HG03565 (cell line): ENCODE results near the gene ECI1.
"Not testable (repeated sequence)": the region's sequence is repeated elsewhere in the genome, so short reads cannot be mapped to it uniquely, and the experiment has no call there.

Experiments
- ATAC-seq: cut with Tn5 transposase; IDR thresholded peaks from one replicate; pipeline ENCODE4 v1.9.1; 2021; ENCODE audit warnings: mild to moderate bottlenecking, moderate library complexity; ENCODE audit not compliant: unreplicated experiment

ECI1 gene

DNA sequence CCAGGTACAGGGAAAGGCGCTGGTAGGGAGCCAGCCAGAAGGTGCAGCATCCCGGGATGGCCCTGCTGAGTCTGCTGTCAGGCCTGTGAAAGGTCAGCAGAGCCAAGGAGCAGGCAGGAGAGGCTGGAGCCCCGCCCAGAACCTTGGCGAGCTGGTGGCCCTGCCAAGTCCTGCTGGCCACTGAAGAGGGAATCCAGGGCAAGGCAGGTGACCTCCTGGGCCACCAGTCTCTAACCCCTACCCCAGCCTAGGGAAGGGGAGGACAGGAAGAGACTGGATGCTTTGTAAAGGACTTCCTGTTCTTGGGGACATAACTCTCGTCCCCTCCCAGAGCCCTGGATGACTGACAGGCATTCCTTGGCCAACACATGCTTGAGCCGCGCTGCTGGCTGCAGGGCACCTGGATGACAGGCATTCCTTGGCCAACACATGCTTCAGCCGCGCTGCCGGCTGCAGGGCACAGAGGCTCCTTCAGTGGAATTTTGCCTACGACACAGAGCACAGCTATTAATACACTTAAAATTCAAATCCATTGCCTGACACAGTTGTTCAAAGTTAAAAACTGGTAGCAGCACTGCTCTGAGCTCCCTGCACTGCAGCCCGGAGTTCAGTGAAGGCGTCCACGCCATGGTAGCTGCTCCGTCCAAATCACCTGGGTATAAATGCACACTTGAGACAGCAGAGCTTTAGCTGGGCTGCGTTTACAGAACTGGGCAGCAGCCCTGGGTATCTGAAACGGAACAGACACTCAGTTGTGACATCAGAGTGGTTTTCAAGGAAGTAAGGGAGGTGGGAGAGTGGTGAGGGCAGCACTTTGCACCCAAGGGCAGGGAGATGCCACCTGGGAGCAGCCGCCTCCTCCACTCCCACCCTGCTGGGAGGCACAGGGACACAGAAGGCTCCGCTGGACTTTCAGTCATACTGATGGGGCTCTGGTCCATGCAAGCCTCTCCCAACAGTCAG lies 38.7 kb downstream of the ECI1 start:
- ATAC-seq, result no peak

DNA sequence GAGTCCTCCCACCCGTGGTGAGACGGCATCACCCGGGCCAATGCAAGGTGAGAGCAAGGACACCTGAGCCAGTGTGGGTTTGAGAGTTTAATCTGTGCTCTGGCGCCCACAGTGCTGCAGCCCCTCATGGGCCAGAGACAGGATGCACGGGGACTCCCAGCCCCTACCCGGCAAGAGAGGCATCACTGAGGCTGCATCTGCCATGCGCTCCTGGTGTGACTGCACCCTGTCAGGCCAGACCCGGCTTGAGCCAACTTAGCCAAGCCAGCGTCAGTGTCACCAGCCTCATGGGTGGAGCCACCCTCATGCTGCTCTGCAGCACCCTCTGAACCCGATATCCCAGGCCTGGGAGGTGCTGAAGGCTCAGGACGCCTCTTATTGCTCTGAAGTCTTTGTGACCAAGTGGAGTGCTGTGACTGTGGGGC lies 39.5 kb downstream of the ECI1 start:
- ATAC-seq, result no peak

DNA sequence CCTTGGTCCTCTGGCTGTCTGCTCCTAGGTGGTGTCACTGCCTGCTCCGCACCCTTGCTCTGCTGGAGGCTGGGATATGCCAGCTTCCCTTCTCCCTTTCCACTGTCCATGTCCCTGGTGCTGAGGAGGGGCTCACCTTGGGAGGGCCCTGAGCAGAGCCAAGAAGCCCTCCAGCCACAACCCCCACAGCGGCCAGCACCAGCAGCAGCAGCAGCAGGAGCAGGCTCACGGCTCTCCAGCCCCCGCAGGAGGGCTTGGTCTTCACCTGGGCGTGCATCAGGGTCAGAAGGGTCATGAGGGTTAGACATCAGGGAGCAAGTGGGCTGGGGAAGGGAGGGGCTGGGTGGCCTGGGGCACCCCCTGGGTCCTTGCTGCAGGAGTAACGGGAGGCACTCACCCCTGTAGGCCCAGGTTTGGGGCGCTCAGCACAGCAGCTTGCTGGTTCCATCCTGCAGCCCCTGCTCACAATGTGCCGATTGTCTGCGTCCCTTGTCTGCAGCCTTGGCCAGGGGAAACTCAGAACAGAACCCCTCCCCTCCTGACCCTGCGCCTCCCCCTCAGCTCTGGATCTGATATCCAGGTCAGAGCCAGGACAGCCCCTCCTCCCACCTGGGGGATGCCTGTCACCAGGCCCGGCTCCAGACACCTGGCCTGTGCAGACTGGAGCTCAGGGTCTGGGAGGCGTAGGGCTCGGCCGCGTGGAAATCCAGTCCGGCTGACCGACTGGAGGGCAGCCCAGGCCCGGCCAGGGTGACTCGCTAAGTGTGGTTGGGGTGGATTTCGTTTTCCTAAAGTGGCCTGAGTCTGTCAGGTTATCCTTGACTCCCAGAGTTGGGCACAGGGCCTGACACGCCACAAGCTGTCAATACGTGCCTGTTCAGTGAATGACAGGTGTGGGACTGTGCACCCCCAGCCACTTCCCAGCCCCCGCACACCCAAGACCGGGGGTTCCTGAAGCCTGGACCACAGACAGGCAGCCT lies 40.7 kb downstream of the ECI1 start, which contains the start of gene BRICD5:
Gene BRICD5, minus strand, starts transcription at position 478 of the 980 bp plus-strand sequence. Its CDS starts 30 bp downstream, at position 448.
- no peak for ATAC-seq

DNA sequence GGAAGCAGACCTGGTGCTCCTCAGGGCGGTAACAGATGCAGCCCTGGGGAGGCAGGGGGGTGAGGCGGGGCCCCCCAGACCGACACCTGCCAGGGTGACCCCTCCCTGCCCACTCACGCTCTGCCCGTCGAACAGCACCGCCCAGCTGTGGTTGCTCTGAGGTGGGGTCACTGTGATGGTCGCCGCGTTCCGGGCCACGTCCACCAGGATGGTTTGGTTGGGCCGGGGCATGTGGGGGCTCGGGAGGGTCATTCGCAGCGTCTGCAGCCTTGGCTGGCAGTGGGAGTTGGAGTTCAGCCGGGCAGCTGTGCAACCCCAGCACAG lies 41.4 kb downstream of the ECI1 start:
- no peak for ATAC-seq

DNA sequence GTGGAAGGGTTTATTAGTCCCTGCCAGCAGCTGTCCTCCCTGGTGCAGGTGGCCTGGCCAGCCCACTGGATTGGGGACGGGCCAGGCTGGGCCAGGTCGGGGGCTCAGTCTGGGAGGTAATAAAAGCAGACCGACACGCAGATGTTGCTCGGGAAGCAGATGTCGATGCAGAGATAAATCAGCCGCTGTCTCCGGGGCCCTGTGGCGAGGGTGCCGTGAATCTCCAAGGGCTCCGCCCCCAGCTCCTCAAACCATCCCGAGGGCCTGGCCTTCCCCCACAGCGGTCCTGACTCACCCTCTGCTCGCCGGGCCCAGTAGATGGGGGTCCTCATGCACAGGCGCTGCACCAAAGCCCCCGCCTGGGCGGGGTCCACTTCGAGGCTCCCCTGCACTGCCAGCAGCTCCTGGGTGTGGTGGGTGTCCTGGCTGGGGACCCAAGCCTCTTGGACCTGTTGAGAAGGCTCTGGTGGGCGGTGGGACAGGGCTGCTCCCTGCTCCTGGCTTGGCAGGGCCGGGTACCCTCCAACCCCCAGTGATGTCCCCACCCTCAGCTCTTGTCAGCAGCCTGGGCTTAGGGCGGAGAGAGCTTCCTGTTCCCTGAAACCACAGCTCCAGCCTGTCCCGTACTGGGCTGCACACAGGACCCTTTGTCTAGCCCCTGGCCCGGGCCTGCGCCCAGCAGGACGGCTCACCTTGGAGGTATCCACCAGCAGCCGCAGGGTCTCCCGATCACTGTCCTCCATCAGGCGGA lies 42.0 kb downstream of the ECI1 start:
- ATAC-seq, result no peak

DNA sequence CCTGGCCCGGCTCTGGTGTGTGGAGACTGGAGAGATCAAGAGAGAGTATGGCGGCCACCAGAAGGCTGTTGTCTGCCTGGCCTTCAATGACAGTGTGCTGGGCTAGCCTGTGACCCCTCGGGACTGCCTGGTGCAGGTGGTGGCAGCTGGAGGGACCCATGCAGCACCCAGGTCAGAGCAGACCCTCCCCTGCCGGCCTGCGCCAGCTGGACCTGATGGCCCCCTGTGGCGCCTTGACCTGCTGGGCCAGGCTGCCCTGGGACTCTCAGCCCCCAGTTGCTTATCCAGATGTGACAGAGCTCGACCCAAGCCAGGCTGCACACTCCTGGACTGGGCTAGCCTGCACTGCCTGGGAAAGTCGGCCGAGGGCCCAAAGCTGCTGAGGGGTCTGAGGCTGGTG lies 42.6 kb downstream of the ECI1 start:
- ATAC-seq, result no peak

DNA sequence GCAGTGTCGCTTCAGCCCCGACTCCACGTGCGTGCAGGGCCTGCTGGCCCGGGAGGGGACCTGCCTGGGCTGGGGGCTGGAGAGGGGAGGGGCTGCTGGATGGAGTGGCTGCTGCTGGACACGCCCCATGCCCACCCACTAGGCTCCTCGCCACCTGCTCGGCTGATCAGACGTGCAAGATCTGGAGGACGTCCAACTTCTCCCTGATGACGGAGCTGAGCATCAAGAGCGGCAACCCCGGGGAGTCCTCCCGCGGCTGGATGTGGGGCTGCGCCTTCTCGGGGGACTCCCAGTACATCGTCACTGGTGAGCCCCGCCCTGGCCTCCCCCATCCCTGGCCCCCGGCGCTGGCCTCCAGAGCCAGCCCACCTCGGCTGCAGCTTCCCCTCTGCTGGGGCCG lies 43.1 kb downstream of the ECI1 start:
- ATAC-seq, result no peak

DNA sequence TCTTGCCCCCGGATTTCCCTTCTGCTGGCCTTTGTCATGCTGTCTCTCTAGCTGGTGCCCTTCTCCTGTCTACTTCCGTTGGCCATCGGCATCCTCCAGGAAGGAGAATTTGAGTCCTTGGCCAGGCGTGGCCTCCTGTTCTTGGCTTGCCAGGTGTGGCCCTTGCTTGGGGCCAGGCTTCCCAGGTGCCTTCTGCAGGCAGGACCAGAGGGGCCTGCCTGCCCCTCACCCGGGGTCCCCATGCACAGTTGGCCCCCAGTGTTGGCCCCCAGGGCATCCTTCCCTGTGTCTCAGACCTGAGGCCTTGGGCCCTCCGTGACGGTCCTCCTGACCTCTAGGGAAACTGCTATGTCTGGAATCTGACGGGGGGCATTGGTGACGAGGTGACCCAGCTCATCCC lies 43.5 kb downstream of the ECI1 start:
- no peak for ATAC-seq

DNA sequence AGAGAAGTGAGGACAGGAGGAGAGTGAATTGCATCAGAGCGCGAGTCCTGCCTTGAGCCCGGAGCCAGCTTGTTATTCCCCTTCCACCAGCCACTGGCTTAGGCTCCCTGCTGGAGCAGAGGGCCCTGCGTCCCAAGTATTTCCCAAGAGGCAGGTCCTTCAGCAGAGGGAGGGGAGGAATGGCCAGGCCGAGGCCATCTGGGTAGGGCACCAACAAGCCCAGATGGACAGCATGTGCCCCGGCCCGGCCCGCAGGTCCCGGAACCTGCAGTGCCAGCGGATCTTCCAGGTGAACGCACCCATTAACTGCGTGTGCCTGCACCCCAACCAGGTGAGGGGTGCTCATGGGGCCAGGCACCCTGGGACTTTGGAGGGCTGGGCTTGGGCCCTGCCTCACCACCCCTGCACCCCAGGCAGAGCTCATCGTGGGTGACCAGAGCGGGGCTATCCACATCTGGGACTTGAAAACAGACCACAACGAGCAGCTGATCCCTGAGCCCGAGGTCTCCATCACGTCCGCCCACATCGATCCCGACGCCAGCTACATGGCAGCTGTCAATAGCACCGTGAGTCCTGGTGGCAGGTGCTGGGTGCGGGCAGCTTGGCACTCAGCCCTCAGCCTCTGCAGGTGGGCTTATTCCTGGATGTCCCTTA lies 44.5 kb downstream of the ECI1 start:
- no peak for ATAC-seq

DNA sequence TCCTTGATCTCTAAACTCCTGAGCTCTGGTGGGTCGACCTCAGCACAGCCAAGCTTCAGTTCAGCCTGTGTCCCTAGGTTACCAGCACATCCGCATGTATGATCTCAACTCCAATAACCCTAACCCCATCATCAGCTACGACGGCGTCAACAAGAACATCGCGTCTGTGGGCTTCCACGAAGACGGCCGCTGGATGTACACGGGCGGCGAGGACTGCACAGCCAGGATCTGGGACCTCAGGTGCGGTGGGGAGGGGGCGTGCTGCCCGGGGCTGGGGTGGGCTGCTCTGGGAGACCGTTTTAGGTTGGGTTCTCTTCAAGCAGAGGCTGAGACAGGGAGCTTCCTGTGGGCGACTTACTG lies 45.0 kb downstream of the ECI1 start:
- ATAC-seq, result no peak

DNA sequence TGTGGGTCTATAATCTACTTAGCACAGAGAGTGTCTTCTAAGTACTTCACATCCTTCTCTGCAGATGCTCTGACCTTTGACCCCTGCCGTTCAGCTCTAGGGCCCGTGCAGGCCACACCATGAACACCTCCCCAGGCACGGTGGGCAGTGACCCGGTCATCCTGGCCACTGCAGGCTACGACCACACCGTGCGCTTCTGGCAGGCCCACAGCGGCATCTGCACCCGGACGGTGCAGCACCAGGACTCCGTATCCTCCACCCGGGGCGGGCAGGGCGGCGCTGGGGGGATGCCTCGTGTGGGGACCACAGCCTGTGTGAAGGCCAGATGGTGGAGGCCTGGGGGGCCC lies 45.4 kb downstream of the ECI1 start:
- peak; percentile 15 for ATAC-seq

DNA sequence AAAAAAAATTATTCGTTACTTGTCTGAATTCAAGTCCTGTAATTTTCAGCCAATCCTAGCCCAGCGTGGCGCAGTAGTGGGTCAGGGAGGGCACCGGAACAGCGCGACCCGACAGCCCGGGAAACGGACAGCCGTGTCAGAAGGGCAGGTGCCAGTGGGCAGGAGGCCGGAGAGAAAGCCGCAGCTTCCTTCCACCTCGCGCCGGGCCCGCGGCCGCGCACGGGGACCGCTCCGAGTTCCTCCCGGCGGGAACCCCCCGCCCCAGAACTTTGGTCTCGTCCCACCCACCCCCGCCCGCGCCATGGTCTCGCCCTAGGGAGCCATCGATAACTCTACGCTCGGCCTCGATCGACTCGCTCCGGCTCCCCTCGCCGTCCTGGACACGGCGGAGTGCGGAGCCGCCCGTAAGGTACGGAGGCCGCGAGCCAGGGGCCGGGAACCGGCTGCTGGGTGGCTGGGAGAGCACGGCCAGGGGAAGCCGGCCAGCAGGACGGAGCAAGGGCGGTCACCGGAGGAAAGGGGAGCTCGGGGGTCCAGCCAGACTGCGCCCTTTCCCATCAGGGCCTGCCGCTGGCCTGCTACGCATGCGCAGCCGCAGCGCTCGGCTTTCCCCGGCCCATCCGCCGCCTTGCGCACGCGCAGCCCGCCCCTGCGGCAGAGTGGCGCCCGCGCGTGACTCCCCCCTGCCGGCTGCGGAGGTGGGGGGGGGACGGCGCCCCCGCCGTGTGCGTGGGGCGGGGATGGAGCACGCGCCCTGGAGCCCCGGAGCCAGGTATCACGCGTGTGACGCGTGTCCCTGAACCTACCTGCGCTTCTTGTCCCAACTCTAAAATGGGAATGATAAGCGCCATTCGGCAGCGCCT lies 46.1 kb downstream of the ECI1 start, which contains the start of gene MLST8:
Gene MLST8, plus strand, starts transcription at position 351 of the 863 bp plus-strand sequence. CDS start 632 bp downstream, outside the sequence.
- ATAC-seq, result peak; percentile 70

DNA sequence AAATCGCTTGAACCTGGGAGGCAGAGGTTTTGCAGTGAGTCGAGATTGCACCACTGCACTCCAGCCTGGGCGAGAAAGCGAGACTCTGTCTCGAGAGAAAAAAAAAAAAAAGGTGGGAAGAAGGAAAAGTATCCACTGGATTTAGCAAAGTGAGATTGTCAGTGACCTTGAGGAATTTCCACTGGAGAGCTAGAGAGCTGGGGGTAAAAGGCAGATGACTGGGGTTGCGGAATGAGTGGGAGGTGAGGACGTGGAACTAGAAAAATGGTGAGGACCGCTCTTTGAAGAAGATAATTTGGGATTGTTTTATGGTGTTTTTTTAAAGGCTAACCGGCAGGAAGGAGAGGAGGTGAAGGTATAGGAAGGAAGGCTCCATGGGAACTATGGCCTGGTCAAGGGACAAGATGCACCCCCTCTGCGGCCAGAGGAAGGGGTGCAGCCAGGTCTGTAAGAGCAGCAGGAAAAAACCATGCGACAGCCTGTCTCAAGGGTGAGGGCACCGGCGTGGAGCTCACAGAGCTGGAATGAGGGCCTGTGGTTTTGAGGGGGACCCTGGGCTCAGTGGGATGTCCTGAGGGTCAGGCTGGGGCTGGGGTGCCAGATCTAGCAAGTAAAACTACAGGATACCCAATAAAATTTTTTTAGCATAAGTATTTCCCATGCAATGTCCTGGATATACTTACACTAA lies 46.8 kb downstream of the ECI1 start:
- no peak for ATAC-seq

DNA sequence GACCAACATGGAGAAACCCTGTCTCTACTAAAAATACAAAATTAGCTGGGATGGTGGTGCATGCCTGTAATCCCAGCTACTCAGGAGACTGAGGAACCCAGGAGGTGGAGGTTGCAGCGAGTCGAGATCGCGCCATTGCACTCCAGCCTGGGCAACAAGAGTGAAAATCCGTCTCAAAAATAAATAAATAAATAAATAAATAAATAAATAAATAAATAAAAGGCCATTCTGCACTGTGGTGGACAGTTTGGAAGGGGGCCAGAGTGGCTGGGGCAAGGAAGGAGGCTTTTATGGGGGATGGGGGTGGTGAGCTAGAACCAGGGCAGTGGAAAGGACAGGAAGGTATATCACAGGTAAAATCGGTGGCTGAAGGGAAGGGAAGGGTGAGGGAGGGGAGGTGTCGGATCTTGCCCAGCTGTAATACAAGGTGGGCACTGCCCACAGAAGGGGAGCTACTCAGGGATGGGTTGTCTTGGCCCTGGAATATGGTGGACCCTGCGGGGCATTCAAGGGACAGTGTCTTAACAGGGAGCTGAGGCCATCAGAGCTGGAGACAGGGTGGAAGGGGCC lies 48.2 kb downstream of the ECI1 start:
- not testable (repeated sequence) for ATAC-seq

DNA sequence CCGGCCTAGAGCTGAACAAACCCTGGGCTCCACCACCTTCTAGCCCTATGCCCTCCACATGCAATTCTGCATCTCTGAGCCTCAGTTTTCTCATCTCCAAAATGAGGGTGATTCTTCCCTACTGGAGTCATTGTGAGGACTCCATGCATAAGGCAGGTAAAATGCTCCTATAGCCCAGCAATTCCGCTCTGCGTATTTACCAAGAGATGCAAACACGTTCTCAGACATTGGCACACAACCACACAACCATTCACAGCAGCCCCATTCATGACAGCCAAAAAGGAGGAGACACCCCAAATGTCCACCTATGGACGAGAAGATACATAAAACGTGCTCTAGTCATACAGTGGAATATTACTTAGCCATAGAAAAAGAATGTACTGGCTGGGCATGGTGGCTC lies 51.1 kb downstream of the ECI1 start:
- no peak for ATAC-seq

DNA sequence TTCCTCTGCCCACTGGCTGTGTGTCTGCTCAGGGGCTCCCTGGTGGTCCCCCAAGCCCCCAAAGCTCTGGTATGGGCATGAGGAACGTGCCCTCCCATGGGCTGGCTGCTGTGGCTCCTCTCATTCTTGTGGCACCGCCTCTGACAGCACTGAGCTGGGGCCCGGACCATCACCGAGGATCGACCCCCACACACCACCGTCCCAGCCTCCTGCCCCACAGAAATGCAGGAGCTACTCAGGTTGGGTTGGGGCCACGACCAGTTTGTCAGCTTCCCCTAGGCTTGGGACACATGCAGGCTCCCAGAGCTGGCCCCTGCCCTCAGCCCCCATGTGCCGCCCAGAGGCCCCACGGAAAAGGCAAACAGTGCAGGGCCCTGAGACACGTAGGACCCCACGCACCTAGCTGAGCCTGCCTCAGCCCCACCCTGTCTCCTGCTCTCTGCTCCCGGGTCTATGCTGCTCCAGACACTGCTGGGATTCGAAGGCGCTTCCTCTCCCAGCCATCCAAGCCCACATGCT lies 51.7 kb downstream of the ECI1 start:
- no peak for ATAC-seq

DNA sequence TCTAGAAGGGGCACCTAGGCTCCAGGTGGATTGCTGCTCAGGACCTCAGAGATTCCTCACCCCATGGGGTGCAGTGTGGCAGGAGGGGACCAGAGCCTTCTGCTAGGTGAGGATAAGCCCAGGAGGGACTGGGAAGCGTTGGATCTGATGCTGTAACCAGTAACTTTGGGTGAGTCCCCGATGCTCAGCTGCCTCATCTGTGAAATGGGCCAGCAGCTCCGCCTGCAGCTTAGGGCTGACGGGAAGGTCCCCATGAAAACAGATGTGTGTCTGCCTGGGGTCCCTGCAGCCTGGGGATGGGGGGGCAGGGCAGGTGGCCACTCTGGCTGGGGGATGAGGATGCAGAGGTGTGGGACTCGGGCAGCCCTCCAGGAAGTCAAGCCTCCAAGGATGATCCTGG lies 52.3 kb downstream of the ECI1 start:
- ATAC-seq, result no peak

DNA sequence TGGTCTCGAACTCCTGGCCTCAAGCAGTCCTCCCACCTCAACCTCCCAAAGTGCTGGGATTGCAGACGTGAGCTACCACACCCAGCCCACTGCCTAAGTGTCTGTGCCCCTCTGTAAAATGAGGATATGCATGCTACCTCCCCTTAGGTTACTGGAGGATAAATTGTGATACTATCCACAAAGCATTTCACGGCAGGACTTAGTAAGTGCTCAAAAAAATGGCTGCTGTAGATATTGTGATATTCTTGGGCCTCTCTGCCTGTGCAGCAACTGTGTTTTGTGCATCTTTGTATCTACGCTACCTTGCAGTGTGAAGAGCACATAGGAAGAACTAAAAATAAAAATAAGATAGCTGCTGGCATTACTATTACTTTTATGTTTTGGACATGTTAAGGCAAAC lies 53.1 kb downstream of the ECI1 start:
- ATAC-seq, result no peak
